ENCODE data around the gene DDX19B. TPM values are rescaled to one million over a fixed set of nuclear protein-coding genes. Genes with fewer than 3 reads are reported as not detected.
"Not testable (repeated sequence)": the region's sequence is repeated elsewhere in the genome, so short reads cannot be mapped to it uniquely, and the experiment has no call there.

DDX19B gene
- 41.0 and 49.7 TPM in 2 replicates for total RNA-seq (ENCODE audit: low replicate concordance)

GRCh38 chr16:70298988-70299938, at the start of gene DDX19B:
TSS of gene DDX19B (plus strand) at chr16:70299186. CDS start at chr16:70299298, 112 bp downstream.
- Mint-ChIP-seq H3K4me3 (peak within 1 kb of the TSS; percentile 95), H3K36me3 (peaks cover 21% of the 10 kb centered on the region), H3K9me3 (peaks cover 15% of the 10 kb centered on the region), H3K27ac (peak within 1 kb of the TSS; percentile 91), H3K27me3 (ENCODE audit: insufficient read depth, low read depth) (peaks cover 3% of the 10 kb centered on the region), H3K4me1 (peaks cover 9% of the 10 kb centered on the region)
- TF ChIP-seq EZH2phosphoT487 (IDR thresholded peaks at IDR 0.05) (no peak), CTCF (IDR thresholded peaks at IDR 0.05) (no peak), EZH2 (IDR thresholded peaks at IDR 0.05) (no peak)
- Histone ChIP-seq H3K4me2 (peak within 1 kb of the TSS; percentile 78), H3K27ac (peak within 1 kb of the TSS; percentile 82), H3K79me2 (ENCODE audit: low read depth) (peaks cover 59% of the 10 kb centered on the region), H2AFZ (replicated peaks) (peak within 1 kb of the TSS; percentile 92), H3K4me1 (no peaks in the 10 kb centered on the region), H3K27me3 (no peaks in the 10 kb centered on the region), H4K20me1 (ENCODE audit: low read depth) (no peaks in the 10 kb centered on the region), H3F3A (ENCODE audit: low read depth) (peaks cover 3% of the 10 kb centered on the region), H3K9ac (peak within 1 kb of the TSS; percentile 93), H3K9me3 (ENCODE audit: low read depth) (no peaks in the 10 kb centered on the region), H3K4me3 (peak within 1 kb of the TSS; percentile 84), H3K36me3 (peaks cover 8% of the 10 kb centered on the region)
- peak; percentile 69 for DNase-seq (ENCODE audit: low spot score)

GRCh38 chr16:70249697-70250096, 49.3 kb upstream of the DDX19B start:
- Histone ChIP-seq H3K4me3 (peak overlapping the region; percentile 80), H3K79me2 (ENCODE audit: low read depth) (peaks cover 37% of the 10 kb centered on the region), H3K4me2 (peak overlapping the region; percentile 93), H4K20me1 (ENCODE audit: low read depth) (peaks cover 45% of the 10 kb centered on the region), H3F3A (ENCODE audit: low read depth) (peaks cover 48% of the 10 kb centered on the region)
- Mint-ChIP-seq H3K4me3 (peak overlapping the region; percentile 70), H3K36me3 (peaks cover 13% of the 10 kb centered on the region)
- H3K36me3 ChIP-seq; H3K27me3 Mint-ChIP-seq (ENCODE audit: insufficient read depth, low read depth); H3K9ac ChIP-seq; H3K4me1 ChIP-seq; H3K27ac ChIP-seq; H3K9me3 ChIP-seq (ENCODE audit: low read depth); H3K27ac Mint-ChIP-seq; H3K9me3 Mint-ChIP-seq; H3K4me1 Mint-ChIP-seq; H3K27me3 ChIP-seq; DNase-seq (ENCODE audit: low spot score); H2AFZ ChIP-seq (replicated peaks): not testable (repeated sequence)

DNA sequence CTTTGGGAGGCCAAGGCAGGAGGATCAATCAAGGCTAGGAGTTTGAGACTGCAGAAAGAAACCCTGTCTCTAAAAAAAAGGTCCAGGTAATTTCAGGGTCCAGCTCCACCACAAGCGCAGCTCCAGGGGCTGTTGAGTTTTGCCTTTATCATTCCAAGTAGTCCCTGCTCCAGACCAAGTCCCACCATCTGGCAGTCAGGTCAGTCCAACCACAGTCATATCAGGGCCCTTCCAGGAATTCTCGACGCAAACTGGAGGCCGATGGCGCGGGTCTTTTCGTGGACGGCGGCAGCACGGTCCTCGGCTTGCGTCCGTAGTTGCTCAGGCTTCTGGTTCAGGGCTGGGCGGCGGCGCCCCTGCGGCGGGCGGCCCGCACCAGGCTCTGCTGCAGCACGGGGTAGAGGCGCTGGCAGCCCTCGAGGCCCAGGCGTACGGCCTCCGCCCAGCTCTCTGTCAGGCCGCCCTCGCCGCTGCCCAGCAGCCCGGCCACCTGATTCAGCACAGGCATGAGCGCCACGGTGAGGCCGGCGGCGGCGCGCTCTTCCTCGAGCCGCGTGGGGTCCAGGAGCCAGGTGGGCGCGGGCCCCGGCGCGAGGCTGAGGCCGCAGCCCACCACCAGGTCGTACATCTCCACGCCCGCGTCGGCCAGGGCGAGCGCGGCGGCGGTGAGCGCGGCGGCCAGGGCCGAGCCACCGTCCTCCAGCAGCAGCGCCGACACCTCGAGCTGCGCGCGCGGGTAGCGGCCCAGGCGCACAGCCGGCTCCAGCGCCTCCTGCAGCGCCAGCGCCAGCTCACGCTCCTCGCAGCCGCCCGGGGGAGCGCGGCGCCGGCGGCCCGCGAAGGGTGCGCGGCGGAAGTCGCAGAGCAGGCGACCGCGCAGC, 48.0 kb upstream of the DDX19B start:
- Histone ChIP-seq H3K4me2 (peak overlapping the region; percentile 93), H3K9ac (peak overlapping the region; percentile 55), H2AFZ (replicated peaks) (no peak overlapping the region), H3K9me3 (ENCODE audit: low read depth) (no peaks in the 10 kb centered on the region), H3K27ac (peak overlapping the region; percentile 27), H3K4me1 (peaks cover 6% of the 10 kb centered on the region), H4K20me1 (ENCODE audit: low read depth) (peaks cover 45% of the 10 kb centered on the region), H3K27me3 (no peaks in the 10 kb centered on the region), H3K79me2 (ENCODE audit: low read depth) (peaks cover 37% of the 10 kb centered on the region), H3K36me3 (no peaks in the 10 kb centered on the region), H3K4me3 (peak overlapping the region; percentile 80), H3F3A (ENCODE audit: low read depth) (peaks cover 56% of the 10 kb centered on the region)
- no peak overlapping the region for H3K27ac Mint-ChIP-seq
- peak; percentile 76 for DNase-seq (ENCODE audit: low spot score)
- H3K9me3 Mint-ChIP-seq, result no peaks in the 10 kb centered on the region
- peaks cover 8% of the 10 kb centered on the region for H3K4me1 Mint-ChIP-seq
- peaks cover 13% of the 10 kb centered on the region for H3K36me3 Mint-ChIP-seq
- H3K4me3 Mint-ChIP-seq, result peak overlapping the region; percentile 88
- TF ChIP-seq EZH2 (IDR thresholded peaks at IDR 0.05) (no peak), CTCF (IDR thresholded peaks at IDR 0.05) (no peak), EZH2phosphoT487 (IDR thresholded peaks at IDR 0.05) (no peak)
- H3K27me3 Mint-ChIP-seq (ENCODE audit: insufficient read depth, low read depth), result peaks cover 2% of the 10 kb centered on the region

Measured in neural progenitor cell (in vitro differentiated cells).